ENCODE measurements around the gene AURKAIP1.
"Not testable (repeated sequence)": the region's sequence is repeated elsewhere in the genome, so short reads cannot be mapped to it uniquely, and the experiment has no call there.

The AURKAIP1 gene

DNA sequence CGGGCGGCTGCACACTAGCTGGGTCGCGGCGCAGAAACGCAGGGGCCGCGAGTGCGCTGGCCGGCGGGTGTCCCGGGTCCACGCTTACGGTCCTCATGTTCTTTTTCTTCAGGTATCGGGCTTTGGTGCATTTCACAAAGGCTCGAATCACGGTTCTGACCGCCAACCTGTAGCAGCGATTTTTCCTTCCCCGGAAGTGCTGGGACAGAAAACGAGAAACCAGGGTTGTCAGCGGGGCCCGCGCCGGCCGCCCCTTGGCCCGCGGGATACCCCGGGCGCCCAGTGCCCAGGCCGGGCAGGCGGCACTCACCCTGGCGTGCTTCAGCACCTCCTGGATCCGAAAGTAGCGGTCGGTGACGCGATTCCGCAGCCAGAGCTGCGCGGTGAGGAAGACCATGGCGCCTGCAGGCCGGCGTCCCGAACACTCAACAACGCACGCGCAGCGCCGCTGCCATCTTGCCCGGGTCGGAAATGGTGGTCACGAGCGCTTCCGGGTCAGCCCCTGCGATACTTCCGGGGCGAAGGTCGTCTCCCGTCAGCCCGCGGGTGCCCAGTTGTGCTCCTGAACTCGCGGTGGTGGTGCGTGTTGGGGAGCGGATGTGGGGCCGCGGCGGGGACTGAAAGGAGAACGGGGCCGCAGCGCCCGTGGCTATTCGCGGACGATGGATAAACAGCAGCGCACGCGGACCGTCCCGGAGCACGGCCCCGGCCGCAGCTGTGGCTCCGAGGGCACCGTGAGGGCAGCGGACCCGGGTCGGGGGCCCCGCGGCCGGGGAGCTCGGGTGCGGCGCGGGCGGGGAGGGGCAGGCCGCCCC is 32.0 kb upstream of the AURKAIP1 start, which contains the start of gene MRPL20:
Gene MRPL20 (minus strand): TSS at position 473 of the 815 bp plus-strand sequence. CDS start 76 bp downstream, at position 397.
- DNase-seq (peak; percentile 95), ATAC-seq (peak; percentile 96)

DNA sequence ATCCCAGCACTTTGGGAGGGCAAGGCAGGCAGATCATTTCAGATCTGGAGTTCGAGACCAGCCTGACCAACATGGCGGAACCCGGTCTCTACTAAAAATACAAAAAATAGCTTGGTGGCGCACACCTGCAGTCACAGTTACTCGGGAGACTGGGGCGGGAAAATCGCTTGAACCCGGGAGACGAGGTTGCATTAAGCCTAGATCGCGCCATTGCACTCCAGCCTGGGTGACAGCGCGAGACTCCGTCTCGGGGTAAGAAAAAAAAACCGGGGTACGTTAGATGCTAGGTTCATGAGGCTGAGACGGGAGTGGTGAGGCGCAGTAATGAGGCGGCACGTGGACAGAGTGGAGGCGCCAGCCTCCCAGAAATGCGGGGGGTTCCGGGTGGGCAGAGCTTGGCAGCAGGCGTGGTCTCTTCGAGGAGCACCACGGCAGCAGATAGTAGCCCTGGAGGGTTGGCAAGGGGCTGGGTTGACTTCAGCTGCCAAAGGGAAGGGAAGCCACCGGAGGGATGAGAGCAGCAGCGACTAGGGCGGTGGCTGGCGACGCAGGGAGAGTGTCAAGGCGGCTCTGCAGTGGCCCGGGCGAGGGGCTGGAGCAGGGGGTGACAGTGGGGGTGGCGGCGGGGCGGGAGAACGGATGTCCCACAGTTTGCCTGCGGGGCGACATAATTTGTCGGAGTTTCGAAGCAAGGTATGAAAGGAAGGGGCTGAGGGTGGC is 31.3 kb upstream of the AURKAIP1 start:
- ATAC-seq (peak; percentile 7), DNase-seq (peak; percentile 37)

DNA sequence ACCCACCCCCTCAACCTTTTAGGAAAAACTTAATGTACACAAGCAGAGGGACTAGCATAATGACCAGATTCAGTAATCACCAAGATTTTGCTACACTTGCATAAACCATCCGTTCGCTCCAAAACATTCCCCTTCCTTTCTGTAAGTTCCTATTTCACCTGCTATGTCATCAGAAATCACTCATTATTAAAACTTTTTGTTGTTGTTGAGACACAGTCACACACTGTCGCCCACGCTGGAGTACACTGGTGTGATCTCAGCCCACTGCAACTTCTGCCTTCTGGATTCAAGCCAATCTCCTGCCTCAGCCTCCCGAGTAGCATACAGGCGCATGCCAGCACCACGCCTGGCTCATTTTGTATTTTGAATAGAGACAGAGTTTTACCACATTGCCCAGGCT is 28.6 kb upstream of the AURKAIP1 start:
- ATAC-seq (no peak), DNase-seq (no peak)

DNA sequence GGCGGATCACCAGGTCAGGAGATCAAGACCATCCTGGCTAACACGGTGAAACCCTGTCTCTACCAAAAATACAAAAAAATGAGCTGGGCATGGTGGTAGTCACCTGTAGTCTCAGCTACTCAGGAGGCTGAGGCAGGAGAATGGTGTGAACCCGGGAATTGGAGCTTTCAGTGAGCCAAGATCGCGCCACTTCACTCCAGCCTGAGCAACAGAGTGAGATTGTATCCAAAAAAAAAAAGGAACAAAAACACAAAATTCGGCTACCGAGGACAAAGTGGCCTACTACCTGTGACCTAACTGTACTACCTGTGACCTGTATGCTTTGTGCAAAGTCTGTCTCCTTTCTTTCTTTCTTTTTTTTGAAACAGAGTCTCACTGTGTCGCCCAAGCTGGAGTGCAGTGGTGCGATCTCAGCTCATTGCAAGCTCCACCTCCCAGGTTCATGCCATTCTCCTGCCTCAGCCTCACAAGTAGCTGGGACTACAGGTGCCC is 27.9 kb upstream of the AURKAIP1 start:
- DNase-seq, ATAC-seq: not testable (repeated sequence)

DNA sequence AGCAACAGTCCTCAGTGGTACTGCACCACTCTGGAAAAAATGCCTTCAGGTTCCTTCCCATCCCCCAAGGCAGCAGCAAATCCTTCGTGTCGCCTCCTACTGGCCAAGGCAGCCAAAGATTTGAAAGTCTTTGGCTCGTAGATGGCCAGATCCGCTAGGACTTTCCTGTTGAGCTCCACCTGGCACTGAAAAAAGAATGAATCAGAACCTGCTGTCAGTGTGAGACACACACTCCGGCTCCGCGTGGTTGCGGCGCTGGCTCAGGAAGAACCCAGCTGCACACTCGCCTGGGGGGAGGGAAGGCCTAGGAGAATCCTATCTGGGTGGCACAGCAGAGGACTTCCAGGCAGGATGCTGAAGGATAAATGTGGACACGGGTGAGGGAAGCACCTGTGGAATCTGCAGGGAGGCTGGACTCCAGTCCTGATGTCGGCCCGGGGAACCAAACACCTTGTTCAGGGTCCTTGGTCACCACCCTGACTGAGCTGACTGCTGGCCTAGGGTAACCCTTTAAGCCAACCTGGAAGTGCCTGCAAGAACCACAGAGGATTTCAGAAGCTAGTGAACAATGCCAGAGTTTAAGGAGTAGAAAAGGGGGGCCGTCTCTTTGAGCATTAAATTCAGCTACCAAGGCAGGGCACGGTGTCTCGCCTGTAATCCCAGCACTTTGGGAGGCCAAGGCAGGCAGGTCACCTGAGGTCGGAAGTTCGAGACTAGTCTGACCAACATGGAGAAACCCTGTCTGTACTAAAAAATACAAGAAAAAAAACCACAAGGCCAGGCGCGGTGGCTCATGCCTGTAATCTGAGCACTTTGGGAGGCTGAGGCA is 27.3 kb upstream of the AURKAIP1 start:
- DNase-seq = peak; percentile 65
- no peak for ATAC-seq

DNA sequence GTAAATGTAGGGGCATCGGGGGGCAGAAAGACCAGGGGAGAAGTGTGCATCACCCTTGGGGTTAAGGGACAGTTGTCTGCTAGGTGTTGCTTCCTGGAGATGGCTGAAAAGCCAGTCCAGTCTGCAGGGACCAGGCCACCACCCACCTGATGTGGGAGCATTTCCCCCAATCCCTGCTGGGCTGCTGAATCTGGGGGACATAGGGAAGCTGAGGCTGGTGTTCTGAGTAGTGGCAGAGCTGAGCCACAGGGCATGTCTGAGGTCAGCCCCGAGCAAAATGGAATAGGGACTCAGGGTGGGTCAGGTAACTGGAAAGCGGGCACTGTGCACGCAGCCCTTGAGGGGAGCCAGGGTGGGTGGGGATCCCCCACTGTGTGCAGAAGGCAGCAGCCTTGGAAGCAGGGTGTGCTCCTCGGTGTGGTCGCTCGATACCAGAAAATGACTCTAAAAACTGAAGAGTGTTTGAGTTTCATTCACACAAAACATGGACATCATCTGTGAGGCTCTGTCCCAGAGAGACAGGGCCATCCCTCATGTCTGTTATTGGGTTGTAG is 26.5 kb upstream of the AURKAIP1 start:
- no peak for DNase-seq
- no peak for ATAC-seq

DNA sequence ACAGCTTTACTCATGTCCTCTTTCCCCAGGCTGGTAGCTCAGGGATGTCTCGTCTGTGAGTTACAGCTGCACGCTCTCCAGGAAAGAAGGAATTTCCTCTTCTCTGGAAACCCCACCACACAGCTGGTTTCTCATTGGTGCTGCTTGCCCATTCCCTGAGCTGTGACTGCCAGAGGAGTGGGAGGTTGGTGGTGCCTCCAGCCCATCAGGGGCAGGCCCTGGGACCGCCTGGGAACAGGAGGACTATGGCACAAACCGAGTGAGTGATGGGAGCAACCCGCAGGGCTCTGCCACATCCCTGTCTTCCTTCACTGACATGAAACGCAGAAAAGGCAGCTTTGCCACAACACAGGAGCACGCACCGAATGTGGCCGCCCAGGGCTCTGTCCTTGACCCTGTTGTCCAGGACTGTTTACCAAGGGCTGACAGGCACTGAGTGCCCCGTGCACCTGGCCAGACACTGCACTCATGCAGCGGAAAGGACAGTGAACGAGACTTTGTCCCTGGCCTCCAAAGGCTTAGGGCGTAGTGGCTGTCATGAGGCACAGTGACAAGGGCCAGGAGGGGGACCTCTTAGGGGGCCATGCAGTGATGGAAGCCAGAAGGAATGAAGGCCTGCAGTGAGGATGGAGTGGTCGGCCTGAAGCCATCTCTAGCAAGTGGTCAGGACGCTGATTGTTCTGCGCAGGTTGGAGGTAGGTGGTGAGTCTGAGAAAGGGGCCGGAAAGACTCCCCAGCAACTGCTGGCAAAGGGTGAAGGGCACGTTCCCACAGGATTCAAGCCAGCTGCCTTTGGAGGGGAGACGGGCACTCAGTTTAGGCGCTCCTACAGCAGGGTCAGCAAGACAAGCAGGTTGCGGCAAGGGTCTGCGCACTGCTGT is 25.8 kb upstream of the AURKAIP1 start:
- ATAC-seq = no peak
- DNase-seq = no peak

DNA sequence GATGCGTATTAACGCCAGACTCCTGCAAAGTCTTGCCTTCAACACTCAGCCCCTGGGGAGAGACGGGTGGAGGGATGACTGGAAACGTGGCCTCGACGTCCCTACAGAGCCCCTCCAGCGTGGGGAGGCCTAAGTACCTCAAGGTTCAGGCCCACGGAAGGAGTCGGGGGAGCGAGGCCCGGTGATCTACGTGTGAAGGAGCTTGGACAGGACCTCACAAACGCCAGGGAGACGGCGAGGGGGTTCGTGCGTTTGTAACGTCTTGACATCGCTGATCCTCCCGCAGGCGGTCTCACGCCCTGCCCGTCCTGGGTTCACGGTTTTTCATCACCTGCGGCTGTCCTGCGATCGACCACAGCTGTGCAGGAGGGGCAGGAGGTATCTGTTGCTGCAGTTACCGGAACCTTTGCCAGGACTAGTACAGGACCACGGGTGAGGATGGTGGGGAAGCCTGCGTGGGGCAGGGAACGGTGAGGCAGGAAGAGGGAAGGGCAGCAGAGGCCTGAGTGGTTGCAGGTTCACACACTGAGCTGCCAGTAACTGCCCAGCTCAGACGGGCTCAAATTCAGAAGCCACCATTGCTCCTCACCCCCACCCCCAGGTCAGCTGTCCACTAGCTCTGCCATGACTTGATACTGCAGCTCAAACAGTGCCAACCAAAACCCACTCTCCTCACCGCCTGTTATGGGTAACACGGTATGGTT is 25.0 kb upstream of the AURKAIP1 start:
- ATAC-seq (peak; percentile 0), DNase-seq (no peak)

DNA sequence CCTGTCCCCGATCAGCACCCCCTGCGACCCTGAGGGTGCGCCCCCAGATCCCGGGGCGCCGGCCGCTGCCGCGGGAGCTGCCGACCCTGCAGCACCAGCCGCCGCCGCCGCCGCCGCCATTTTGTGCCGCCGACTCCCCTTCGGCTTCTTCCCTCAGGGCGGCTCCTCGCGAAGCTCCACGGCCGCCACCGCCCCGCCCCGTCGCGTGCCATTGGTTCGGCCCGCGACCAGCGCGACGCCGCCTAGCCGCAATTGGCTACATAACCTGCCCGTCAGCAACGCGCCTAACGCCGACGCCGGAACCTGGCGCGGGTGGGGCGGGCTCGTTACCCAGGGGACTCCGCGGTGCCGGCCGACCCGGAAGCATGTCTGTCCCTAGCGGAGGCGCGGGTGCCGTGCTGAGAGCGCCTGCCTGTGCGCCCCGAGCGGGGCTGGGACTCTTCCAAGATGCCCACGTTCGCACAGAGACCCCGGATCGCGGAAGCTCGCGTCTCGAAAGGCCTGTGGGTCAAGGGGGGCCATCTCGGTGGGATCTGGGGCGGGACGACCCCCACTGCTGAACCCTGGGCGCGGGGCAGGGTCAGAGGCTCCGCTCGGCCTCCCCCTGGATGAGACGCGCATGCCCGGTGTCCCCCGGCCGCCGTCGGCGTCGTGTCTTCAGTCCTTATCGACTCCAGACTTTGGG is 24.3 kb upstream of the AURKAIP1 start, which contains the start of gene CCNL2:
Gene CCNL2 (minus strand): TSS at position 149 of the 685 bp plus-strand sequence. CDS start 29 bp downstream, at position 120.
- ATAC-seq = peak; percentile 99
- DNase-seq = peak; percentile 100

DNA sequence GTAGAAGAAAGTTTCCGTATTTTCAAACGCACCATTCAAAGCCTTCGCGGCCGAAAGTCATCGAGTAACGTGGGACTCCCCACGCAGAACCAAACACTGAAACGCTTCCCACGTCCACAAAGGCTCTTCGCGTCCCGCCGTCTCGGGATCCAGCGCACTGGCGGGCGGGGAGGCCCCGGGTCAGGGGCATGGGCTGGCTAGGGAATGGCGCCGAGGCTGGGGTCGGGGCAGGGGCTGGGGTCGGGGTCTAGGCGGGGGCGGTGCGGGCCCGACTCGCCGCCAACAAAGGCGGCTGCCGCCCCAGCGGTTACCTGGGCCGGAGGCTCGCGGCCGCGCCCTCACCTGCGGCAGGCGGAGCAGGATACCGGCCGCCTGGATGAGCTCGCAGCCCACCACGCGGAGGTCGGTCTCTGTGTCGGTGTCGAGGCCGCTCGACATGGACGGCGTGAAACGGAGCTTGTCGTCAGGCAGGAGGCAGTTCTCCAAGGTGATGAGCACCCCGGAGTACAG is 23.7 kb upstream of the AURKAIP1 start:
- DNase-seq (no peak), ATAC-seq (no peak)

DNA sequence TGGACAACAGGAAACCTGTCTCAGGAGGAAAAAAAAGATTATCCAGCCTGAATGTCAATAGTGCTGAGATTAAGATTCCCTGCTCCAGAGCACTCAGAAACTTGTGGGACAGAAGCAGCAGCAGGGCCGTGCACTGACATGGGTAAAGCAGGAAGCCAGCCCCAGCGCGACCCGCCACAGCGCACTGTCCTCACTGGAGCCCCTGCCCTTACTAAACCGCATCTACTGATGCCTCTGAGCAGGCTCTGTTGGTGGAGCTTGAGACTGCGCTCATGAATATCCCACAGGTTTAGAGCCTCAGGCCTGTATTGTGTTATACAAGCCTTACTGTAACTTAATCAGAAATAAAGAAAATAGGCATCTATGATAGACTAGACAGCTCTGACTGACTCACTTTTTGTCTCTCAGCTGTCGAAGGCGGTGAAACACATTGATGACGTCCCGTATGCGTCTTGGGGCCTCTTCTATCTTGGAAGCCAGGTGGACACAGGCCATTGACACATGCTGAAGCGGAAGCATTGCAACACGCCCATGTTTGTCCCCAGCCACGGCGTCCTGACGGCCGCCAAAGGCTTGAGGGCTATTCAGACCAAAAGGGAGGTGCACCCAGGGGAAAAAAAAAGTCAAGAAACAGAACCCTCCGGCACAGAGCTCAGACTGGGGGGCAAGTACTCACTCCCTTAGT is 23.0 kb upstream of the AURKAIP1 start:
- ATAC-seq = no peak
- DNase-seq = no peak

DNA sequence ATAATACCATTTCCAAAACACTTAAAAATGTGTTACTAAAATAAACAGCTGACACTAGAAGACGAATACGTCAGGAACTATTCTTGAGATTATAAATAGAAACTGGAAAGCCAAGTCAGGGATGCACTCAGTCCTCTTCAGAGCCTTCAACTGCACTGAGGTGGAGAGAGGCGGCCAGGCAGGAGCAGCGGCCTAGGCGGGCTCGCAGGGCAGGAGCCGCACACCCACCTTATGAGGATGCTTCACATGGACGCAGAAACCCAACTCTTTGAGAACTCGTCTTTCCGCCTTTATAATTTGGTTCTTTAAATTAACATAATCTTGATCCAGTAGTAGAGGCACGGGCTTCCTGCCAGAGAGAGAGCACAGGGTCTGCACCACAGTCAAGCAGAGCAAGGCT is 20.2 kb upstream of the AURKAIP1 start:
- ATAC-seq = no peak
- DNase-seq = no peak

DNA sequence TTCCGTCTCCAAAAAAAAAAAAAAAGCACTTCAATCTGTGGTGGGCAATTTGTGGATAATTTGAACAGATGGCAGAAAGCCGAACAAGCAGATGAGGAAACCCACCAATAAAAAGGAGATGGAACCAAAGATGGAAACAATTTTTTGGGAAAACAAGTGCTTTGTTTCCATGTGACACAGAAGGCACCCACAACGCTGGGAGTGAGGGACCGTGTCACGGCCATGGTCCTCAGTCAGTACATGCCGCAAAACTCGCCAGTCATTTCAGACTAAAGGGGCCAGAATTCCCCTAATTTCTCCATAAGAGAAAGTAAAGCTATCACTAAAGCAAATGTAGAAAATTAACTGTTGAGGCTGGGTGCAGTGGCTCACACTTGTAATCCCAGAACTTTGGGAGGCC is 19.1 kb upstream of the AURKAIP1 start:
- no peak for ATAC-seq

DNA sequence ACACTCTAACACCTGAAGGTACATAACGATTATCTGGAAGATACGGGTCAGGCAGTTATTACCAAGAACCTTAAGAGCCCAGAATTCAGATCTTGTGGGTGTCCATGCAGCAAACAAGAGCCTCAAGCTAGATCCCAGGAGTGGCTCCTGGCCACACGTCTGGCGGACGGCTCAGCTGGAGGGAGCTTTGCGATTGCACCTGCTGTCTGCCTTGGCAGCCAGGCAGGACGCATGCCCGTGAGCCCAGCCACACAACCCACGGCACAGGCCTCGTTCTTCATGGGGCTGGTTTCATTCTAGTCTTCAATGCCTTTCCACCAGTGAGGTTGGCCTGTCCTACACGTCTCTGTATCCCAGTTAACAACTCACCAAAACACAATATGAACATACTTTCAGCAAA is 18.4 kb upstream of the AURKAIP1 start:
- no peak for DNase-seq
- no peak for ATAC-seq

More for the DNA sequence above, 19.1 kb upstream of the AURKAIP1 start:
- DNase-seq = no peak

DNA sequence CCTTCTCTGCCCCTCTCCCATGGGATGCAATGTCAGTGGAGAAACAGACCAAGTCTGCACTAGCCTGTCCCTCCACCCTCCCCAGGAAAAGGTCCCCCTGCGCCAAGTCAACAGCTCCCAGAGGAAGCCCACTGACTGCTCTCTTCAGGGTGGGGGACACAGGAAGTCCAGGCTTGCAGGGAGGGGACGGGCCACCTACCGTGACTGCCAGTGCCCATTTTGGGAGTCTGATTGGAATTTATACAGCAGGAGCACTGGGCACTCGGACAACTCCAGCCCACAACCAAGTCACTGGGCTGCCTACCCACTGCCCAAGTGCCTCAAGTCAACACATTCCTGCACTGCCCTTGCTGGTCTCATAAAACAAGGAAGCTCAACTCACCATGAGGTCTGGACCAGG is 18.0 kb upstream of the AURKAIP1 start:
- ATAC-seq (no peak), DNase-seq (no peak)

DNA sequence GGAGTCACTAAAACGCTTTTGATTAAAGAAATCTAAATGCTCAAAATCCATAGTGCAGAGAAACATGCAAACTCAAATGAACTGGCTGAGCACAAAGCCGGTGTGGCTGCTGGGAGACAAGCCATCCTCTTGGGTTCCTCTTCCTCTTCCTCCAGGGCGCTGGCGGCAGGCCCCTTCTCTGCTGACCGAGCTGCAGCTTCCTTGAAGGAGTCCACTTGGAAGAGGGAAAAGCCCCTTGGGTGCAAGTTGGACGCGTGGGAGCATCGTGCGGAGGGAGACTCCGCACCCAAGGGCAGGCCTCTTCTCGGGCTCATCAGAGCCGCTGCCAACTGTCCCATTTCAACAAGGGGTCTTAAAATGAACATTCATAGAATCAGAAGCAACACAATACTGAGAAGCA is 16.2 kb upstream of the AURKAIP1 start:
- DNase-seq (no peak), ATAC-seq (no peak)

DNA sequence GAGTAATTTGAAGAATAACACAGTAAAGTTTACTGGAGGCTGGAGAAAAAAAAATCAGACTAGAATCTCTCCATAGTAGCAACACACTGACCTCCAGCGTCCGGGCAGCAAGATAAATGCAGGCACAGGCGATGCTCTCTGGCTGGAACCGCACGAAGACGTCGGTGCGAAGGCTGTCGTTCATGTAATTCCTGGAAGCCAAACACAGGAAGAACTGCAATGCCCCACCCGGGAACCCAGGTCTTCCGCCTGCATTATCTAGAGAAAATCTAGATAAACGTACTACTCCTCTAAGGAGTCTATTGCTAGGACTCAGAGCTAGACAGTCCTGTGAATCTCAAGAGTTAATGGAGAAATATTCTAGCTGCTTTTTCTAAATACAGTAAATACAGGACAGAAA is 15.7 kb upstream of the AURKAIP1 start:
- ATAC-seq (no peak), DNase-seq (no peak)

DNA sequence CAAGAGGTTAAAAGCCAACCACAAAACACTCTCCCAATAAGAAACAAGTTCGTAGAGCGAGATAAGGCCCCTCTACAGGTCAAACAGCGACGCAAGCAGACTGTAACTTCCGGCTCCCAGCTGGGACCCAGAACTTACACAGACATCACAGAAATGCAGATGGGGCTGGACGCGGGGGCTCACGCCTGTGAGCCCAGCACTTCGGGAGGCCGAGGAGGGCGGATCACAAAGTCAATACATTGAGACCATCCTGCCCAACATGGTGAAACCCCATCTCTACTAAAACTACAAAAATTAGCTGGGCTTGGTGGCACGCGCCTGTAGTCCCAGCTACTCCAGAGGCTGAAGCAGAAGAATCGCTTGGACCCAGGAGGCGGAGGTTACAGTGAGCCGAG is 13.1 kb upstream of the AURKAIP1 start:
- ATAC-seq (no peak), DNase-seq (no peak)

Measured in stimulated activated naive CD8-positive, alpha-beta T cell treated with anti-CD3 and anti-CD28 coated beads, Interleukin-15, Interleukin-2, amounts not matched to agents 100 U/mL and 50 U/mL, for 24 hours (primary cell).